SK-N-SH treated with all-trans-retinoic acid at 6 μM for 48 hours (cell line): Measurements from ENCODE around the gene CDR2L.

Experiments used
- ARNTL ChIP-seq: fragments of 450-650 bp; formaldehyde crosslinking; IDR thresholded peaks from 2 replicates; pipeline ENCODE4 v1.5.0; 2020; ENCODE audit warnings: low read depth, mild to moderate bottlenecking, moderate library complexity, borderline replicate concordance
- BACH2 ChIP-seq: fragments of 250-450 bp; sonication (Bioruptor Pico); IDR thresholded peaks from 2 replicates; pipeline ENCODE4 v1.9.0; 2021; ENCODE audit warnings: mild to moderate bottlenecking, borderline replicate concordance
- ESRRG ChIP-seq: fragments of 250-450 bp; sonication (Bioruptor Pico); IDR thresholded peaks from 2 replicates; pipeline ENCODE4 v1.6.1; 2021; ENCODE audit warnings: mild to moderate bottlenecking
- PPARA ChIP-seq: fragments of 250-450 bp; sonication (Bioruptor Pico); IDR thresholded peaks from 2 replicates; pipeline ENCODE4 v1.5.0; 2020; ENCODE audit warnings: mild to moderate bottlenecking, borderline replicate concordance
- RARB ChIP-seq: fragments of 250-450 bp; sonication (Bioruptor Pico); IDR thresholded peaks from 2 replicates; pipeline ENCODE4 v1.8.0; 2021; ENCODE audit warnings: mild to moderate bottlenecking, moderate library complexity
- TCF4 ChIP-seq: fragments of 250-450 bp; sonication (Bioruptor Pico); IDR thresholded peaks from 2 replicates; pipeline ENCODE4 v1.8.0; 2021; ENCODE audit warnings: mild to moderate bottlenecking, moderate library complexity, borderline replicate concordance
- TOX ChIP-seq: fragments of 250-450 bp; sonication (Bioruptor Pico); IDR thresholded peaks from 2 replicates; pipeline ENCODE4 v1.8.0; 2021; ENCODE audit warnings: mild to moderate bottlenecking, moderate library complexity, borderline replicate concordance
- ZFP3 ChIP-seq: fragments of 250-450 bp; sonication (Bioruptor Pico); IDR thresholded peaks from 2 replicates; pipeline ENCODE4 v1.5.0; 2020; ENCODE audit warnings: mild to moderate bottlenecking, moderate library complexity
- ZFP30 ChIP-seq: fragments of 450-650 bp; formaldehyde crosslinking; IDR thresholded peaks from 2 replicates; pipeline ENCODE4 v1.5.0; 2022; ENCODE audit warnings: mild to moderate bottlenecking, moderate library complexity
- ZNF565 ChIP-seq: fragments of 450-650 bp; formaldehyde crosslinking; conservative IDR thresholded peaks from 2 replicates; pipeline ENCODE4 v1.5.0; 2020; ENCODE audit warnings: low read depth, mild to moderate bottlenecking, moderate library complexity
- ZNF70 ChIP-seq: fragments of 450-650 bp; formaldehyde crosslinking; IDR thresholded peaks from 2 replicates; pipeline ENCODE4 v1.5.0; 2020; ENCODE audit warnings: mild to moderate bottlenecking, moderate library complexity
- TF ChIP-seq, protein P1 (sequence below): fragments of 250-450 bp; sonication (Bioruptor Pico); IDR thresholded peaks from 2 replicates; pipeline ENCODE4 v1.5.0; 2020; ENCODE audit warnings: mild to moderate bottlenecking, moderate library complexity
- TF ChIP-seq, protein P2 (sequence below): fragments of 250-450 bp; sonication (Bioruptor Pico); IDR thresholded peaks from 2 replicates; pipeline ENCODE4 v1.8.0; 2020; ENCODE audit warnings: mild to moderate bottlenecking, moderate library complexity, borderline replicate concordance
- TF ChIP-seq, protein P3 (sequence below): fragments of 250-450 bp; sonication (Bioruptor Pico); IDR thresholded peaks from 2 replicates; pipeline ENCODE4 v1.5.1; 2020; ENCODE audit warnings: low read depth, mild to moderate bottlenecking, moderate library complexity

DNA sequence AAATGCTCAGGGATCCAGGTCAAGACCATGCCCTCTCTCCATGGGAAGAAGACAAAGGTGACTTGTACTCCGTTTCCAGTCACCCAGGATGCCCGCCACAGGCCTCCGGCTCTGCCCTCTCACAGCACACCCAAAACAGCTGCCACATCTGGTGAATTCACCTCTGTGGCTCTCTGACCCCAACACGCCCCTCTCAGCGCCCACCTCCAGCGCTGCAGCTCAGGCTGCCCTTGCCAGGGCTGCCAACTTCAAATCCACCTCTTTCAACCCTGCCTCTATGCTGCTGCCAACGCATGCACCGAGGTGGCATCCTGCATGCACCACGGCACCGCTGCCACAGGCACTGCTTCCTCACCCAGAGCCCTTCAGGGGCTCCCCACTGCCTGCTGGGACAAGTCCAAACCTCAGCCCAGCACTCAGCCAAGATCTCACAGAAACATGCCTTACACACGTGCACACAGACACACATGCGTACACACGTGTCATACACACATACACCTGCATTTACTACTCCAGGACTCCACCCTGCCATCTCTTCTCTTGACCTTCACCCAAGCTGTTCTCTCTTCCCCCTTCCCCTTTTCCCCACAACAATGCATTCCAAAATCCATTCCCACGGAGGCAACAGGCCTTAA lies 22.3 kb upstream of the CDR2L start:
- TF ChIP-seq, protein P1, sequence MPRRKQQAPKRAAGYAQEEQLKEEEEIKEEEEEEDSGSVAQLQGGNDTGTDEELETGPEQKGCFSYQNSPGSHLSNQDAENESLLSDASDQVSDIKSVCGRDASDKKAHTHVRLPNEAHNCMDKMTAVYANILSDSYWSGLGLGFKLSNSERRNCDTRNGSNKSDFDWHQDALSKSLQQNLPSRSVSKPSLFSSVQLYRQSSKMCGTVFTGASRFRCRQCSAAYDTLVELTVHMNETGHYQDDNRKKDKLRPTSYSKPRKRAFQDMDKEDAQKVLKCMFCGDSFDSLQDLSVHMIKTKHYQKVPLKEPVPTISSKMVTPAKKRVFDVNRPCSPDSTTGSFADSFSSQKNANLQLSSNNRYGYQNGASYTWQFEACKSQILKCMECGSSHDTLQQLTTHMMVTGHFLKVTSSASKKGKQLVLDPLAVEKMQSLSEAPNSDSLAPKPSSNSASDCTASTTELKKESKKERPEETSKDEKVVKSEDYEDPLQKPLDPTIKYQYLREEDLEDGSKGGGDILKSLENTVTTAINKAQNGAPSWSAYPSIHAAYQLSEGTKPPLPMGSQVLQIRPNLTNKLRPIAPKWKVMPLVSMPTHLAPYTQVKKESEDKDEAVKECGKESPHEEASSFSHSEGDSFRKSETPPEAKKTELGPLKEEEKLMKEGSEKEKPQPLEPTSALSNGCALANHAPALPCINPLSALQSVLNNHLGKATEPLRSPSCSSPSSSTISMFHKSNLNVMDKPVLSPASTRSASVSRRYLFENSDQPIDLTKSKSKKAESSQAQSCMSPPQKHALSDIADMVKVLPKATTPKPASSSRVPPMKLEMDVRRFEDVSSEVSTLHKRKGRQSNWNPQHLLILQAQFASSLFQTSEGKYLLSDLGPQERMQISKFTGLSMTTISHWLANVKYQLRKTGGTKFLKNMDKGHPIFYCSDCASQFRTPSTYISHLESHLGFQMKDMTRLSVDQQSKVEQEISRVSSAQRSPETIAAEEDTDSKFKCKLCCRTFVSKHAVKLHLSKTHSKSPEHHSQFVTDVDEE (CRISPR knock-in tag), result no peak
- TF ChIP-seq ARNTL (no peak), ZFP3 (CRISPR knock-in tag) (no peak), ESRRG (no peak), ZNF70 (CRISPR knock-in tag) (no peak), ZNF565 (no peak), PPARA (CRISPR knock-in tag) (no peak), BACH2 (CRISPR knock-in tag) (no peak), ZFP30 (no peak), TCF4 (CRISPR knock-in tag) (no peak), RARB (CRISPR knock-in tag) (no peak), TOX (CRISPR knock-in tag) (no peak)
- TF ChIP-seq, protein P2, sequence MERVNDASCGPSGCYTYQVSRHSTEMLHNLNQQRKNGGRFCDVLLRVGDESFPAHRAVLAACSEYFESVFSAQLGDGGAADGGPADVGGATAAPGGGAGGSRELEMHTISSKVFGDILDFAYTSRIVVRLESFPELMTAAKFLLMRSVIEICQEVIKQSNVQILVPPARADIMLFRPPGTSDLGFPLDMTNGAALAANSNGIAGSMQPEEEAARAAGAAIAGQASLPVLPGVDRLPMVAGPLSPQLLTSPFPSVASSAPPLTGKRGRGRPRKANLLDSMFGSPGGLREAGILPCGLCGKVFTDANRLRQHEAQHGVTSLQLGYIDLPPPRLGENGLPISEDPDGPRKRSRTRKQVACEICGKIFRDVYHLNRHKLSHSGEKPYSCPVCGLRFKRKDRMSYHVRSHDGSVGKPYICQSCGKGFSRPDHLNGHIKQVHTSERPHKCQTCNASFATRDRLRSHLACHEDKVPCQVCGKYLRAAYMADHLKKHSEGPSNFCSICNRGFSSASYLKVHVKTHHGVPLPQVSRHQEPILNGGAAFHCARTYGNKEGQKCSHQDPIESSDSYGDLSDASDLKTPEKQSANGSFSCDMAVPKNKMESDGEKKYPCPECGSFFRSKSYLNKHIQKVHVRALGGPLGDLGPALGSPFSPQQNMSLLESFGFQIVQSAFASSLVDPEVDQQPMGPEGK (CRISPR knock-in tag), result no peak
- TF ChIP-seq, protein P3, sequence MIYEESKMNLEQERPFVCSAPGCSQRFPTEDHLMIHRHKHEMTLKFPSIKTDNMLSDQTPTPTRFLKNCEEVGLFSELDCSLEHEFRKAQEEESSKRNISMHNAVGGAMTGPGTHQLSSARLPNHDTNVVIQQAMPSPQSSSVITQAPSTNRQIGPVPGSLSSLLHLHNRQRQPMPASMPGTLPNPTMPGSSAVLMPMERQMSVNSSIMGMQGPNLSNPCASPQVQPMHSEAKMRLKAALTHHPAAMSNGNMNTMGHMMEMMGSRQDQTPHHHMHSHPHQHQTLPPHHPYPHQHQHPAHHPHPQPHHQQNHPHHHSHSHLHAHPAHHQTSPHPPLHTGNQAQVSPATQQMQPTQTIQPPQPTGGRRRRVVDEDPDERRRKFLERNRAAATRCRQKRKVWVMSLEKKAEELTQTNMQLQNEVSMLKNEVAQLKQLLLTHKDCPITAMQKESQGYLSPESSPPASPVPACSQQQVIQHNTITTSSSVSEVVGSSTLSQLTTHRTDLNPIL, result no peak
